ENCODE results near the gene LRRC4C. TPM values are rescaled to one million over a fixed set of nuclear protein-coding genes. Genes with fewer than 3 reads are reported as not detected.

LRRC4C gene
- total and polyA plus RNA-seq, 2 donors (not counting 3 experiments of a cell fraction or from before 2014, with no cell fraction given), result not detected

DNA sequence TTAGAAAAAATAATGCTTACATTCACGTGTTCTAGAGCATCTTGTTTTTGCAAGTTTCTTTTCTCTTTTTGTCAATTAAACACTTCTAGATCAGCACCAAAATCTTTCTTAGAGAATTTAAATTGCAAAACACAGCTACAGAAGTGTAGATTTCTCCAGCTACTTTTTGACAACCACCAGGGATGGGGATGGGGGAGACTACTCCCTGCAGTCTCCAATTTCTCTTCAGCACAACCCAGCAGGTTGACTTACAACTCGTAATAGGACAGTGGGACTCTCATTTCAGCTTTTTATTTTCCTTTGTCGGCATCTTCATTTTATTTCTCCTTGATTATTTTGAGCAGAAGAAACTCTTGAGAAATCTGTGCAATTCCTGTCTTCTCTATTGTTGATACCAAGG is 441.2 kb downstream of the LRRC4C start:
- Histone ChIP-seq H3K9me1 (replicated peaks; ENCODE audit: control insufficient read depth, extremely low read depth, insufficient read depth, low read length) (no peaks in the 10 kb centered on the region), H2AFZ (ENCODE audit: low read depth, low read length) (no peak overlapping the region), H3K27ac (ENCODE audit: insufficient read depth, low read depth, low read length) (no peak overlapping the region), H3K4me2 (ENCODE audit: insufficient read depth, low read length) (no peak overlapping the region), H3K36me3 (ENCODE audit: control insufficient read depth in 2 of 2, extremely low read depth in 1 of 2, insufficient read depth in 2 of 2, low read length in 2 of 2) (no peaks in the 10 kb centered on the region), H4K20me1 (replicated peaks; ENCODE audit: control insufficient read depth, extremely low read depth, insufficient read depth, low read length) (no peaks in the 10 kb centered on the region), H3K4me1 (ENCODE audit: control insufficient read depth, extremely low read depth, insufficient read depth, low read length) (no peaks in the 10 kb centered on the region), H3K27me3 (ENCODE audit: control insufficient read depth in 2 of 2, insufficient read depth in 2 of 2, low read length in 2 of 2) (no peaks in the 10 kb centered on the region), H3K79me2 (ENCODE audit: control insufficient read depth, insufficient read depth, low read length) (no peaks in the 10 kb centered on the region), H3K4me3 (replicated peaks in 1 of 3; ENCODE audit: insufficient read depth in 1 of 3, low read depth in 1 of 3, low read length in 3 of 3) (no peak overlapping the region), H3K9me3 (replicated peaks; ENCODE audit: control insufficient read depth, insufficient read depth, low read length) (no peaks in the 10 kb centered on the region), H3K9ac (replicated peaks; ENCODE audit: extremely low read depth, insufficient read depth, low read length) (no peak overlapping the region)
- dilution Hi-C loops (cut with MboI; ENCODE audit: extremely low pct_ligation_motif_present, low sequenced_read_pairs), result no loop called here
- TF ChIP-seq POLR2AphosphoS5 (IDR thresholded peaks at IDR 0.05; ENCODE audit: insufficient read depth, low read depth, low read length) (no peak), POLR2A (IDR thresholded peaks at IDR 0.05; ENCODE audit: low read depth, low read length) (no peak), GATA2 (IDR thresholded peaks at IDR 0.05; ENCODE audit: insufficient read depth, insufficient read length, low read depth, low read length) (no peak), FOS (IDR thresholded peaks at IDR 0.05; ENCODE audit: borderline replicate concordance, insufficient read depth, low read length) (no peak), MYC (IDR thresholded peaks at IDR 0.05; ENCODE audit: low read depth, low read length) (no peak), JUN (IDR thresholded peaks at IDR 0.05; ENCODE audit: borderline replicate concordance, insufficient read depth, insufficient read length, low read depth) (no peak), EZH2 (IDR thresholded peaks at IDR 0.05; ENCODE audit: borderline replicate concordance, low read depth, low read length, severe bottlenecking) (no peak)
- TF ChIP-seq, protein P1, sequence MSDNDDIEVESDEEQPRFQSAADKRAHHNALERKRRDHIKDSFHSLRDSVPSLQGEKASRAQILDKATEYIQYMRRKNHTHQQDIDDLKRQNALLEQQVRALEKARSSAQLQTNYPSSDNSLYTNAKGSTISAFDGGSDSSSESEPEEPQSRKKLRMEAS (IDR thresholded peaks at IDR 0.05; ENCODE audit: insufficient read depth, insufficient read length), result no peak
- TF ChIP-seq, protein P2, sequence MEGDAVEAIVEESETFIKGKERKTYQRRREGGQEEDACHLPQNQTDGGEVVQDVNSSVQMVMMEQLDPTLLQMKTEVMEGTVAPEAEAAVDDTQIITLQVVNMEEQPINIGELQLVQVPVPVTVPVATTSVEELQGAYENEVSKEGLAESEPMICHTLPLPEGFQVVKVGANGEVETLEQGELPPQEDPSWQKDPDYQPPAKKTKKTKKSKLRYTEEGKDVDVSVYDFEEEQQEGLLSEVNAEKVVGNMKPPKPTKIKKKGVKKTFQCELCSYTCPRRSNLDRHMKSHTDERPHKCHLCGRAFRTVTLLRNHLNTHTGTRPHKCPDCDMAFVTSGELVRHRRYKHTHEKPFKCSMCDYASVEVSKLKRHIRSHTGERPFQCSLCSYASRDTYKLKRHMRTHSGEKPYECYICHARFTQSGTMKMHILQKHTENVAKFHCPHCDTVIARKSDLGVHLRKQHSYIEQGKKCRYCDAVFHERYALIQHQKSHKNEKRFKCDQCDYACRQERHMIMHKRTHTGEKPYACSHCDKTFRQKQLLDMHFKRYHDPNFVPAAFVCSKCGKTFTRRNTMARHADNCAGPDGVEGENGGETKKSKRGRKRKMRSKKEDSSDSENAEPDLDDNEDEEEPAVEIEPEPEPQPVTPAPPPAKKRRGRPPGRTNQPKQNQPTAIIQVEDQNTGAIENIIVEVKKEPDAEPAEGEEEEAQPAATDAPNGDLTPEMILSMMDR (IDR thresholded peaks at IDR 0.05; ENCODE audit: extremely low read depth in 1 of 2, insufficient read depth in 1 of 2, low read depth in 1 of 2, low read length in 2 of 2), result no peak
- ChIA-PET CTCF (no interaction called here), POLR2A (no interaction called here)
- no TSS peak for BruUV-seq (replicated peaks)
- DNase-seq (ENCODE audit: low read depth, low spot score) (no peak), FAIRE-seq (no peak)
- intact Hi-C loops (cut with micrococcal nuclease), result no loop called here

All from endothelial cell of umbilical vein (primary cell).